Measurements from ENCODE around the gene RANBP1.

GRCh38 chr22:20167643-20168322, 51.9 kb downstream of the RANBP1 start:
- TF ChIP-seq EP300 (IDR thresholded peaks at IDR 0.05) (no peak), CTCF (IDR thresholded peaks at IDR 0.05) (no peak), POLR2AphosphoS5 (IDR thresholded peaks at IDR 0.05) (no peak)
